IPS DF 4.7 (cell line): ENCODE results near the gene SPATC1L.
"Not testable (repeated sequence)": the region's sequence is repeated elsewhere in the genome, so short reads cannot be mapped to it uniquely, and the experiment has no call there.

Experiments
- DNase-seq: peaks from one replicate; pipeline ENCODE4 v3.0.0-alpha.2; 2013; ENCODE audit warnings: low spot score; ENCODE audit errors: extremely low read depth

The SPATC1L gene

GRCh38 chr21:46200877-46201803 lies 16.9 kb upstream of the SPATC1L start:
- DNase-seq, result not testable (repeated sequence)

GRCh38 chr21:46199436-46200373 lies 15.4 kb upstream of the SPATC1L start:
- no peak for DNase-seq

GRCh38 chr21:46196733-46197132 lies 12.5 kb upstream of the SPATC1L start:
- DNase-seq, result no peak

- DNase-seq, result no peak
Measured at GRCh38 chr21:46195595-46196195, 11.4 kb upstream of the SPATC1L start.

GRCh38 chr21:46194374-46195334 lies 10.4 kb upstream of the SPATC1L start:
- DNase-seq, result no peak

GRCh38 chr21:46193829-46194373 lies 9.6 kb upstream of the SPATC1L start:
- no peak for DNase-seq

- DNase-seq, result no peak
Measured at GRCh38 chr21:46191686-46192575, 7.7 kb upstream of the SPATC1L start.

GRCh38 chr21:46191257-46191685 lies 7.0 kb upstream of the SPATC1L start:
- no peak for DNase-seq

GRCh38 chr21:46190491-46191131 lies 6.4 kb upstream of the SPATC1L start:
- DNase-seq, result no peak

GRCh38 chr21:46189959-46190490 lies 5.8 kb upstream of the SPATC1L start:
- no peak for DNase-seq

- DNase-seq, result no peak
Measured at GRCh38 chr21:46189213-46189958, 5.1 kb upstream of the SPATC1L start.

- no peak for DNase-seq
Measured at GRCh38 chr21:46188226-46189212, 4.3 kb upstream of the SPATC1L start.

GRCh38 chr21:46187814-46188213 lies 3.6 kb upstream of the SPATC1L start:
- DNase-seq, result no peak

GRCh38 chr21:46187261-46187660 lies 3.0 kb upstream of the SPATC1L start:
- no peak for DNase-seq

- no peak for DNase-seq
Measured at GRCh38 chr21:46185716-46186115, 1.5 kb upstream of the SPATC1L start.
